NB4 (cell line): ENCODE data around the gene GMDS.

ENCODE experiments used
- CTCF ChIP-seq: IDR thresholded peaks from one replicate; pipeline ENCODE4 v1.5.1; 2012; ENCODE audit warnings: low read depth, low read length
- MYC ChIP-seq: IDR thresholded peaks from 2 replicates; pipeline ENCODE4 v1.6.1; 2011; ENCODE audit warnings: low read depth, low read length
- POLR2A ChIP-seq: IDR thresholded peaks from 2 replicates; pipeline ENCODE4 v1.6.1; 2011; ENCODE audit warnings: mild to moderate bottlenecking; ENCODE audit not compliant: insufficient read length; ENCODE audit errors: extremely low read depth

- TF ChIP-seq CTCF (no peak), POLR2A (no peak), MYC (no peak)
Observed at GRCh38 chr6:2266031-2266795, 20.8 kb upstream of the GMDS start.
